Nephron progenitor cell (in vitro differentiated cells): ENCODE results near the gene RPS15.
A peak's percentile ranks its signal among the peaks of the same experiment; 100 is the strongest.

Source experiments
- DNase-seq: peaks from one replicate; pipeline ENCODE4 v3.0.0; 2021
- H3K27ac Mint-ChIP-seq: 2 replicates; pipeline ENCODE4 v1.8.0; 2021; ENCODE audit warnings: mild to moderate bottlenecking, moderate library complexity, mixed read lengths
- H3K27me3 Mint-ChIP-seq: 2 replicates; pipeline ENCODE4 v1.8.0; 2021; ENCODE audit warnings: mild to moderate bottlenecking, low read depth, mixed read lengths; ENCODE audit not compliant: poor library complexity
- H3K36me3 Mint-ChIP-seq: 2 replicates; pipeline ENCODE4 v1.8.0; 2021; ENCODE audit warnings: low read depth, mixed read lengths
- H3K4me1 Mint-ChIP-seq: 2 replicates; pipeline ENCODE4 v1.8.0; 2021; ENCODE audit warnings: mixed read lengths
- H3K4me3 Mint-ChIP-seq: 2 replicates; pipeline ENCODE4 v1.8.0; 2021; ENCODE audit warnings: mild to moderate bottlenecking, moderate library complexity, mixed read lengths
- H3K9me3 Mint-ChIP-seq: 2 replicates; pipeline ENCODE4 v1.8.0; 2021; ENCODE audit warnings: mild to moderate bottlenecking, moderate library complexity, mixed read lengths
- TF ChIP-seq, protein P1 (sequence below): fragments of 200-600 bp; sonication (generic); IDR thresholded peaks from 2 replicates; pipeline ENCODE4 v1.5.0; 2021; ENCODE audit warnings: antibody characterized with exemption

The RPS15 gene

DNA sequence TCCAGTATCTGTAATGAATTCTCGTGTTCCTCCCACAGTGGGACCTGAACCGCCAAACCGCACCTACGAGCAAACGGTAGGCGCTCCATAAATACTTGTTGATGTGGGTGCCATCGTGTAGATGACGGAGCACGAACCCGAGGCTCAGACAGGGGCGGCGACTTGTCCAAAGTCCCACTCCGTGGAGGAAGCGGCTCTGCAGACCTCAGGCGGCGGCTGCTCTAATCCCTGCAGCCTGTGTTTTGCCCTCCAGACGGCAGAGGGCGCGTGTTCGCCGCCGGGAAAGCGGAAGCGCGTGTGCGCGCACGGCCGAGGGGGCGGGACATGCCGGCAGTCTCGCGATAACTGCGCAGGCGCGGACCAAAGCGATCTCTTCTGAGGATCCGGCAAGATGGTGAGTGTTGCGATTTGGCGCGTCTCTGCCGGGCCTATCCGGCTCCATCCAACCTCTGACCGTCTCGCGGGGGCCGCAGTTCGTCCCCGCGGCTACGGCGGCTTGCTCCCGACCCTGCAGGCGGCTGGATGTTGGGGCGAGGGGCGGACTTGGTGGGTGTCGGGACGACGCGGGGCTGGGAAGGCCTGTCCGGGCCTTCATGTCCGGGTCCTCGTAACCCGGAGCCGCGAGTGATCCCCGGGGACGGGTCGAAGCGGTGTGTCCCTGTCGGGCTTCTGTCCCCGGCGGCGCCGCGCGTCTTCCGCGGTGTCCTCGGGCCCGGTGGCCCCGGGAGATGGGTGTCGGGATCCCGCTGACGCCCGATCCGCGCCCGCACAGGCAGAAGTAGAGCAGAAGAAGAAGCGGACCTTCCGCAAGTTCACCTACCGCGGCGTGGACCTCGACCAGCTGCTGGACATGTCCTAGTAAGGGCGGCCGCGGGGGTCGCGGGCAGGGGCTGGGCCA, at the start of gene RPS15:
TSS of gene RPS15 (plus strand) at position 362 of the 898 bp plus-strand sequence. CDS start at position 392, 30 bp downstream.
- H3K4me3 Mint-ChIP-seq: peak within 1 kb of the TSS; percentile 97
- H3K4me1 Mint-ChIP-seq: peaks cover 43% of the 10 kb centered on the region
- TF ChIP-seq, protein P1, sequence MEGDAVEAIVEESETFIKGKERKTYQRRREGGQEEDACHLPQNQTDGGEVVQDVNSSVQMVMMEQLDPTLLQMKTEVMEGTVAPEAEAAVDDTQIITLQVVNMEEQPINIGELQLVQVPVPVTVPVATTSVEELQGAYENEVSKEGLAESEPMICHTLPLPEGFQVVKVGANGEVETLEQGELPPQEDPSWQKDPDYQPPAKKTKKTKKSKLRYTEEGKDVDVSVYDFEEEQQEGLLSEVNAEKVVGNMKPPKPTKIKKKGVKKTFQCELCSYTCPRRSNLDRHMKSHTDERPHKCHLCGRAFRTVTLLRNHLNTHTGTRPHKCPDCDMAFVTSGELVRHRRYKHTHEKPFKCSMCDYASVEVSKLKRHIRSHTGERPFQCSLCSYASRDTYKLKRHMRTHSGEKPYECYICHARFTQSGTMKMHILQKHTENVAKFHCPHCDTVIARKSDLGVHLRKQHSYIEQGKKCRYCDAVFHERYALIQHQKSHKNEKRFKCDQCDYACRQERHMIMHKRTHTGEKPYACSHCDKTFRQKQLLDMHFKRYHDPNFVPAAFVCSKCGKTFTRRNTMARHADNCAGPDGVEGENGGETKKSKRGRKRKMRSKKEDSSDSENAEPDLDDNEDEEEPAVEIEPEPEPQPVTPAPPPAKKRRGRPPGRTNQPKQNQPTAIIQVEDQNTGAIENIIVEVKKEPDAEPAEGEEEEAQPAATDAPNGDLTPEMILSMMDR: peak; percentile 85
- H3K36me3 Mint-ChIP-seq: peaks cover 33% of the 10 kb centered on the region
- peaks cover 6% of the 10 kb centered on the region for H3K27me3 Mint-ChIP-seq
- no peaks in the 10 kb centered on the region for H3K9me3 Mint-ChIP-seq
- DNase-seq: peak; percentile 97
- H3K27ac Mint-ChIP-seq: peak within 1 kb of the TSS; percentile 100

DNA sequence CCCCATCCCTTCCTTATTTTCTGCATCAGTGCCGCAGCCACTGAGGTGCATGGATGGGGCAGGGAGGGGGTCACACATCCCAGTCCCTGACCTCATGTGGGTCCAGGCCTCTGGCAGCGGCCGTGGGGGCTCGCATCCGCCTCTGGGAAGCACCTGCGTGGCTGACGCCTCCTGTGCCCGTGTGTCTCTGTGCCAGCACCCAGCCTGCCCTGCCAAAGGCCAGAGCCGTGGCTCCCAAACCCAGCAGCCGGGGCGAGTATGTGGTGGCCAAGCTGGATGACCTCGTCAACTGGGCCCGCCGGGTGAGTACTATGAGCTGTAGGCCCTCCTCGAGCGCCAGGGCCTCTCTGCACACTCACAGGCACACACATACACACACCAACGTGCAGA, 49.6 kb upstream of the RPS15 start:
- Mint-ChIP-seq H3K4me3 (no peak overlapping the region), H3K4me1 (peaks cover 8% of the 10 kb centered on the region), H3K9me3 (no peaks in the 10 kb centered on the region), H3K36me3 (peaks cover 26% of the 10 kb centered on the region), H3K27me3 (peaks cover under 1% of the 10 kb centered on the region), H3K27ac (peak overlapping the region; percentile 42)
- DNase-seq: no peak
- TF ChIP-seq, protein P1: no peak

DNA sequence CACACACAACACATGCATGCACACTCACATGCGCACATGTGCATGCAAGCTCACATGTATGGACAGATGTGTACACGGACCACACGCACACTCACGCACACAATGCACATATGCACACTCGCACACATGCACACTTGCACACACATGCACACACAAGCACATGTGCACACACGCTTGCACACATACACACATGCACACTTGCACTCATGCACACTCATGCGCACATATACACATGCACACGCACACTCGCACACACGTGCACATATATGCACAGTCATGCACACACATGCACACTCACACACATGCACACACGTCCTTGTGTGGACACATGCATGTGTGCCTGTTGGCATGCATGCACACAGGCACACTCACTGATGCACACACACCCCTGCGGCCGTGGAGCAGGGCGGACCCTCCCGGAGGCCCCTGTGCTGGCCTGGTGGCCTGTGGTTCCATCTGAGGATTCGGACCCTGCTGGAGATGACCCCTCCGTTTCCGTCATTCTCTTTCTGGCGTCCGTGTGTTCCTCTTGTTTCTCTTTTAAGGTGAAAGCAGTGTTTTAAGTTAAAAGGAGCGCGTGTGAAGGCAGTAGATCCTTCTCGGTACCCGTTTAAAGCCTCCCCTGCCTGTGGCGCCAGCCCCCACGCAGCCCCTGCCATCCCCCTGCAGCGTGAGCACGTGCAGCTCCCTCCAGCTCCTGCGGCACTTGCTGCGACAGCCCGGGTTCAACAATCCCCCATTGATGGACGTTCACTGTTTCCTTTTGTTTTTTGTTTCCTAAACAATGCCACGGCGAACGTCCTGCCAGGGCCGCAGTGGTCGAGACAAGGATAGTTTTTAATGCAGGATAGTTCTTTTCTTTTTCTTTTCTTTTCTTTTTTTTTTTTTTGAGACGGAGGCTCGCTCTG, 48.9 kb upstream of the RPS15 start:
- no peaks in the 10 kb centered on the region for H3K9me3 Mint-ChIP-seq
- H3K27ac Mint-ChIP-seq: peak overlapping the region; percentile 42
- H3K4me1 Mint-ChIP-seq: peaks cover 7% of the 10 kb centered on the region
- peaks cover 26% of the 10 kb centered on the region for H3K36me3 Mint-ChIP-seq
- H3K27me3 Mint-ChIP-seq: no peaks in the 10 kb centered on the region
- no peak for DNase-seq
- H3K4me3 Mint-ChIP-seq: no peak overlapping the region
- TF ChIP-seq, protein P1: no peak

DNA sequence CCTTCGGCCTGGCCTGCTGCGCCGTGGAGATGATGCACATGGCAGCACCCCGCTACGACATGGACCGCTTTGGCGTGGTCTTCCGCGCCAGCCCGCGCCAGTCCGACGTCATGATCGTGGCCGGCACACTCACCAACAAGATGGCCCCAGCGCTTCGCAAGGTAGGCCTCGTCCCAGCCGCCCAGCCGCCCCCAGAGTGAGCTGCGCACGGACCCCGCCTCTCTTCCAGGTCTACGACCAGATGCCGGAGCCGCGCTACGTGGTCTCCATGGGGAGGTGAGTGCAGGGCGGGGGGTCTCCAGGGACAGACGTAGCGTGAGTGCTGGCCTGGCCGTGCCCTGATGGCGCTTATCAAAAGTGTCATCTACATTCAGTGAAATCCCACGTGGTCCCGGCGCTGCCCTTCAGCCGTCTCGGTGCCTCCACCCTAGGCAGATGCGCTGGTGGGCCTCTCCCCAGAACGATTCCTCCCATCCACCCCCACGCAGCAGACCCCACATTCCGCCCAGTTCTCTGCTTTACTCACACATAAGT, 47.2 kb upstream of the RPS15 start:
- Mint-ChIP-seq H3K27me3 (no peaks in the 10 kb centered on the region), H3K9me3 (no peaks in the 10 kb centered on the region), H3K27ac (no peak overlapping the region), H3K4me3 (no peak overlapping the region), H3K36me3 (peaks cover 26% of the 10 kb centered on the region), H3K4me1 (no peaks in the 10 kb centered on the region)
- no peak for DNase-seq
- TF ChIP-seq, protein P1: no peak

DNA sequence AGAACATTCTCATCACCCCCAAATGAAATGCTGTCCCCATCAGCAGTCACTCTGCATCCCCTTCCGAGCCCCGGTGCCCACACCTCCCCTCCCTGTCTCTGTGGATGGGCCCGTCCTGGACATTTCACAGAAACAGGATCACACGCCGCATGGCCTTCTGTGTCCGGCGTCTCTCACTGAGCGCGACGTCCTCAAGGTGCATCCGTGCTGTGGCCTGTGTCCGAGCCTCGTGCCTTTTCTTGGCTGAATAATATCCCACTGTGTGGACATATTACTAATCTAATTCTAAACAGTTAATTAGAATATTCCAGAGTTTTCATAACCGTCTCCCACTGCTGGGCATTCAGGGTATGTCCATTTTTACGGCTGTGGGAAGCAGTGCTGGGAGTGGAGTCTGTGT, 45.8 kb upstream of the RPS15 start:
- peaks cover 26% of the 10 kb centered on the region for H3K36me3 Mint-ChIP-seq
- no peaks in the 10 kb centered on the region for H3K9me3 Mint-ChIP-seq
- DNase-seq: no peak
- no peaks in the 10 kb centered on the region for H3K27me3 Mint-ChIP-seq
- H3K27ac Mint-ChIP-seq: no peak overlapping the region
- TF ChIP-seq, protein P1: no peak
- no peak overlapping the region for H3K4me3 Mint-ChIP-seq
- H3K4me1 Mint-ChIP-seq: no peaks in the 10 kb centered on the region
